GM18507 (cell line): Measurements from ENCODE around the gene ZSCAN22.

ENCODE experiments used
- DNase-seq: peaks from one replicate; pipeline ENCODE4 v3.0.0; 2011; ENCODE audit warnings: low read depth; ENCODE audit not compliant: insufficient read length; ENCODE audit errors: extremely low spot score
- FAIRE-seq: peaks from 2 replicates; lab custom pipeline; 2011; peaks lifted over from hg19 to GRCh38; lab: Jason Lieb, UNC

Gene ZSCAN22

DNA sequence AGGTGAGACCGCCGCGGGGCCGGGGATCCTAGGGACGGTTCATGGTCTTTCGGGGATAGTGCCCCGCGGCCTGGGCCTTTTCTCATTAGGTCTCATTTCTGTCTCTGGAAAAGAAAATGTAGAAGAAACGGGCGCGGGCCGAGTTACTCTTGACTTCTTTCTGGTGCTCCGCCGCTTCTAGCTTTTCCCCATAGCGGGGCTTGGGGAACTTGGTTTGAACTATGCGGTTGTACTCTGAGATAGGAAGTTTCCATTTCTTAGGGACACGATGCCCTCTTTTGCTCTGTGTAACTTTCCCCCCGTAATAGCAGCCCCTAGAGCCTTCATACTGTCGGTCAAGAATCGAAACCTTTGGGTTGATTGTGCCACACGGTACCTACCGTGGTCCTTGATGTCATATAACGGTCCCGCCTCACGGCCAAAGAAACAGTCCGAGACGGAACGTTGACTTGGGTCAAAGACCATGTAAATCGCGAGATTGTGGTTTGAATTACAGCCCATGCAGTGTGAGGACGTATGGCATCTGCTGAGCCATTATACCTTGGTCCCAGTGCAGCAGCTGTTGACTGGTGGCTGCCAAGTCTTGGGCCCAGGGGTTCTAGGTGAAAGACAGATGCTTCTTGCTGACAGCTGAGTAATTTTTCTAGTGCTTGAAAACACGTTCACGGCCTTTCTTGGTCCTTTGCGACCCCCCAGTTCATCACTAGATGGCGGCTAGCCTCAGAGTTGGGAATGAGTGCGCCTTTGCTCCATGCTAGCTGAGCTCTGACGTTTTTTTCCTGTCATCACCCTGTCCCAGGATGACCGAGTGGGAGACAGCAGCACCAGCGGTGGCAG, 60.8 kb downstream of the ZSCAN22 start:
- FAIRE-seq (no peak), DNase-seq (no peak)

DNA sequence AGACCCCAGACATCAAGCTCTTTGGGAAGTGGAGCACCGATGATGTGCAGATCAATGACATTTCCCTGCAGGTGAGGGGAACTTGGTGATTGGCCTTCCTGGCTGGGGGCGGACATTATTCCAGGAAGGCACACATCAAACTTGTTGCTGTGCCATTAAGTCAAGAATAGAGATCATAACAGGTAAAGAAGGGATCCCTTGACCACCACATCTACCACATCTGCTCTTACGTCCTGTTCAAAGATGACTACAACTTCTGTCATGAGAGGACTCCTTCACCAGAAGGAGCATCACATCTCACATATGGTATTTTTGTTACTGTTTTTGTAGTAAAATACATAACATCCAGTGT, 61.4 kb downstream of the ZSCAN22 start:
- no peak for FAIRE-seq
- DNase-seq: no peak
